Caco-2 (cell line): ENCODE results near the gene PHF14. TPM values are rescaled to one million over a fixed set of nuclear protein-coding genes. Genes with fewer than 3 reads are reported as not detected.

Experiments used
- BruUV-seq: library from RNA; stranded (reverse); fragments of 400-500 nt; replicated peaks from 2 replicates; lab custom pipeline; 2021; lab: Mats Ljungman, UMichigan
- CTCF ChIA-PET: fragments of 300-600 bp; sonication (Branson Sonifier 250); formaldehyde crosslinking; loops from one replicate; lab custom pipeline; 2022; ENCODE audit warnings: antibody characterized with exemption; lab: Charles Lee
- POLR2A ChIA-PET: fragments of 300-600 bp; sonication (Branson Sonifier 250); formaldehyde crosslinking; loops from one replicate; lab custom pipeline; 2022; ENCODE audit warnings: antibody characterized with exemption; lab: Charles Lee
- DNase-seq, 2 experiments: peaks; one replicate each; pipeline versions ENCODE4 v3.0.0 to v3.0.0-alpha.2; 2020 to 2022
- H3K27me3 ChIP-seq: replicated peaks from 2 replicates; pipeline ENCODE4 v1.6.0; 2011; ENCODE audit warnings: low read length; ENCODE audit not compliant: control insufficient read depth, insufficient read depth
- H3K36me3 ChIP-seq: 2 replicates; pipeline ENCODE4 v1.5.1; 2011; ENCODE audit warnings: low read length; ENCODE audit not compliant: control insufficient read depth, insufficient read depth
- H3K4me1 ChIP-seq: fragments of 250-450 bp; sonication (Bioruptor Pico); 2 replicates; pipeline ENCODE4 v1.5.1; 2020; ENCODE audit warnings: mild to moderate bottlenecking
- H3K4me3 ChIP-seq: 2 replicates; pipeline ENCODE4 v1.5.1; 2011; ENCODE audit warnings: low read depth, mild to moderate bottlenecking, control low read depth, low read length
- H3K9me3 ChIP-seq: fragments of 250-450 bp; sonication (Bioruptor Pico); 2 replicates; pipeline ENCODE4 v1.5.1; 2020; ENCODE audit warnings: mild to moderate bottlenecking, moderate library complexity
- H3K27ac Mint-ChIP-seq: one replicate; pipeline ENCODE4 v1.8.0; 2022; ENCODE audit warnings: mixed read lengths; ENCODE audit not compliant: unreplicated experiment
- H3K27me3 Mint-ChIP-seq: one replicate; pipeline ENCODE4 v1.8.0; 2022; ENCODE audit warnings: mixed read lengths; ENCODE audit not compliant: insufficient read depth, unreplicated experiment
- H3K36me3 Mint-ChIP-seq: one replicate; pipeline ENCODE4 v1.8.0; 2022; ENCODE audit warnings: mild to moderate bottlenecking, mixed read lengths; ENCODE audit not compliant: insufficient read depth, unreplicated experiment
- H3K4me1 Mint-ChIP-seq: one replicate; pipeline ENCODE4 v1.8.0; 2022; ENCODE audit warnings: low read depth, mixed read lengths; ENCODE audit not compliant: unreplicated experiment
- H3K4me3 Mint-ChIP-seq: one replicate; pipeline ENCODE4 v1.8.0; 2022; ENCODE audit warnings: mild to moderate bottlenecking, moderate library complexity, mixed read lengths; ENCODE audit not compliant: unreplicated experiment
- H3K9me3 Mint-ChIP-seq: one replicate; pipeline ENCODE4 v1.8.0; 2022; ENCODE audit warnings: mixed read lengths; ENCODE audit not compliant: unreplicated experiment
- CTCF ChIP-seq, 2 experiments: fragments of 200-600 bp in 1 of 2; IDR thresholded peaks; 1 replicate in 1 of 2; 2 replicates in 1 of 2; pipeline versions ENCODE4 v1.5.1 to v1.8.0; 2011 to 2022; ENCODE audit warnings: antibody characterized with exemption in 1 of 2, control low read depth in 1 of 2, inconsistent platforms in 1 of 2, low read depth in 1 of 2, low read length in 1 of 2, mild to moderate bottlenecking in 1 of 2, moderate library complexity in 1 of 2; ENCODE audit not compliant: insufficient read depth in 1 of 2, severe bottlenecking in 1 of 2, unreplicated experiment in 1 of 2
- intact Hi-C: fragments of 100-400 bp; cut with micrococcal nuclease; formaldehyde crosslinking; loops from one replicate; pipeline ENCODE4 v1.10.0; 2022; ENCODE audit not compliant: unreplicated experiment
- total RNA-seq: library from RNA; stranded (reverse); gene quantifications from 2 replicates; pipeline ENCODE4 v1.2.3, GENCODE V29; 2022

PHF14 gene
- total RNA-seq, 1 experiment from 2014 or later: 40.6 TPM

DNA sequence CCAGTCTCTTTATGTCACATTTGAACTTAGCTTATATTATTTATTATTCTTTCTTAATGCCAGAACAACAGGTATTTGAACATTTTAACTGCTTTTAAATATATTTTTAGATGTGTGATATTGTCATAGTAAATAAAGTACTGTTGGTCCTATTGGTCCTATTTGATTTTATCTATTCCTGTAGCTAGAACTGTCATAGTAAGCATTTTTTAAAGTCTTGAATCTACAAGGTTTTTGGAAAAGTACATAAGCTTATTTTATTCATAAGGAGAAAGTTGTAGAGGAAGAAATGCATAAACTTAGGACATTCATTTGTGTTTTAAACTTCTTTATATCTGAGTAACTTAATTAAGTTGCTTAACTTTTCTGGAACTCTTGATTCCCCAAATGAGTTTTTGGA lies 136.0 kb downstream of the PHF14 start:
- Histone ChIP-seq H3K4me3 (no peak overlapping the region), H3K36me3 (no peaks in the 10 kb centered on the region), H3K9me3 (no peaks in the 10 kb centered on the region), H3K4me1 (no peaks in the 10 kb centered on the region), H3K27me3 (no peaks in the 10 kb centered on the region)
- intact Hi-C loops: no loop called here
- ChIA-PET CTCF (no interaction called here), POLR2A (no interaction called here)
- Mint-ChIP-seq H3K27me3 (no peaks in the 10 kb centered on the region), H3K4me3 (no peak overlapping the region), H3K27ac (no peak overlapping the region), H3K4me1 (no peaks in the 10 kb centered on the region), H3K36me3 (no peaks in the 10 kb centered on the region), H3K9me3 (no peaks in the 10 kb centered on the region)
- no TSS peak for BruUV-seq
- DNase-seq: no peak
- no peak for TF ChIP-seq CTCF (IDR thresholded peaks at IDR 0.05; ENCODE audit: insufficient read depth in 1 of 2, low read depth in 1 of 2, low read length in 1 of 2, severe bottlenecking in 1 of 2, unreplicated experiment in 1 of 2)

GRCh38 chr7:11120068-11120664 lies 146.5 kb downstream of the PHF14 start:
- H3K4me1 ChIP-seq: no peaks in the 10 kb centered on the region
- no peaks in the 10 kb centered on the region for H3K9me3 ChIP-seq
- no peaks in the 10 kb centered on the region for H3K27me3 ChIP-seq
- no peak overlapping the region for H3K4me3 ChIP-seq
- intact Hi-C loops: no loop called here
- Mint-ChIP-seq H3K27ac (no peak overlapping the region), H3K9me3 (no peaks in the 10 kb centered on the region), H3K27me3 (no peaks in the 10 kb centered on the region), H3K4me3 (no peak overlapping the region), H3K36me3 (peaks cover 5% of the 10 kb centered on the region), H3K4me1 (no peaks in the 10 kb centered on the region)
- ChIA-PET CTCF (no interaction called here), POLR2A (no interaction called here)
- TF ChIP-seq CTCF (IDR thresholded peaks at IDR 0.05; ENCODE audit: insufficient read depth in 1 of 2, low read depth in 1 of 2, low read length in 1 of 2, severe bottlenecking in 1 of 2, unreplicated experiment in 1 of 2): no peak
- no peak for DNase-seq
- BruUV-seq: no TSS peak
- no peaks in the 10 kb centered on the region for H3K36me3 ChIP-seq

GRCh38 chr7:11120675-11121220 lies 147.1 kb downstream of the PHF14 start:
- Mint-ChIP-seq H3K36me3 (peaks cover 5% of the 10 kb centered on the region), H3K27ac (no peak overlapping the region), H3K4me1 (no peaks in the 10 kb centered on the region), H3K4me3 (no peak overlapping the region), H3K9me3 (no peaks in the 10 kb centered on the region), H3K27me3 (no peaks in the 10 kb centered on the region)
- Histone ChIP-seq H3K27me3 (no peaks in the 10 kb centered on the region), H3K9me3 (no peaks in the 10 kb centered on the region), H3K4me3 (no peak overlapping the region), H3K4me1 (no peaks in the 10 kb centered on the region), H3K36me3 (no peaks in the 10 kb centered on the region)
- no peak for TF ChIP-seq CTCF (IDR thresholded peaks at IDR 0.05; ENCODE audit: insufficient read depth in 1 of 2, low read depth in 1 of 2, low read length in 1 of 2, severe bottlenecking in 1 of 2, unreplicated experiment in 1 of 2)
- ChIA-PET POLR2A (no interaction called here), CTCF (no interaction called here)
- DNase-seq: no peak
- BruUV-seq: no TSS peak
- intact Hi-C loops: no loop called here
